ENCODE measurements around the gene CHI3L1. TPM values are rescaled to one million over a fixed set of nuclear protein-coding genes. Genes with fewer than 3 reads are reported as not detected.

The CHI3L1 gene
- total and polyA plus RNA-seq, 11 donors: 0.15 to 27.1 (median 1.3) TPM; not detected in 1

GRCh38 chr1:203219171-203219570 is 32.7 kb upstream of the CHI3L1 start:
- TF ChIP-seq POLR2A (IDR thresholded peaks at IDR 0.05) (no peak), CTCF (IDR thresholded peaks at IDR 0.05) (no peak)
- Histone ChIP-seq H3K36me3 (no peaks in the 10 kb centered on the region), H3K4me3 (no peak overlapping the region), H3K9me3 (no peaks in the 10 kb centered on the region), H3K4me1 (peaks cover 0 to 4% (median 0%) of the 10 kb centered on the region in 12 donors), H3K27ac (no peak overlapping the region), H3K27me3 (peaks cover 0 to 15% (median 0%) of the 10 kb centered on the region in 9 donors)
- WGBS, 4 donors: 73 to 86% (median 79%) methylated on average over 1 of the region's 1 CpG
- ATAC-seq (no peak), DNase-seq (no peak)
- intact Hi-C loops (cut with DNase I): loop anchor here in 2 of 10 donors (5.0 kb wide), 2 partner anchors 47 to 102 kb away; no protein-coding TSS in a partner anchor

- DNase-seq (no peak), ATAC-seq (no peak)
- H3K27me3 ChIP-seq: peaks cover 0 to 9% (median 0%) of the 10 kb centered on the region in 9 donors
- intact Hi-C loops (cut with DNase I): loop anchor here in 7 of 10 donors (2.0 to 5.0 kb wide), 5 partner anchors 45 to 179 kb away; no protein-coding TSS in a partner anchor
- H3K27ac ChIP-seq: no peak overlapping the region
- H3K9me3 ChIP-seq: no peaks in the 10 kb centered on the region
- H3K36me3 ChIP-seq: no peaks in the 10 kb centered on the region
- TF ChIP-seq POLR2A (IDR thresholded peaks at IDR 0.05): no peak
- no peak for TF ChIP-seq CTCF (IDR thresholded peaks at IDR 0.05)
- 55 to 85% (median 71%) methylated on average over 7 of the region's 7 CpGs for WGBS, 4 donors
- no peak overlapping the region for H3K4me3 ChIP-seq
- H3K4me1 ChIP-seq: peaks cover 0 to 4% (median 0%) of the 10 kb centered on the region in 12 donors
Measured at GRCh38 chr1:203217668-203218067, 31.2 kb upstream of the CHI3L1 start.

DNA sequence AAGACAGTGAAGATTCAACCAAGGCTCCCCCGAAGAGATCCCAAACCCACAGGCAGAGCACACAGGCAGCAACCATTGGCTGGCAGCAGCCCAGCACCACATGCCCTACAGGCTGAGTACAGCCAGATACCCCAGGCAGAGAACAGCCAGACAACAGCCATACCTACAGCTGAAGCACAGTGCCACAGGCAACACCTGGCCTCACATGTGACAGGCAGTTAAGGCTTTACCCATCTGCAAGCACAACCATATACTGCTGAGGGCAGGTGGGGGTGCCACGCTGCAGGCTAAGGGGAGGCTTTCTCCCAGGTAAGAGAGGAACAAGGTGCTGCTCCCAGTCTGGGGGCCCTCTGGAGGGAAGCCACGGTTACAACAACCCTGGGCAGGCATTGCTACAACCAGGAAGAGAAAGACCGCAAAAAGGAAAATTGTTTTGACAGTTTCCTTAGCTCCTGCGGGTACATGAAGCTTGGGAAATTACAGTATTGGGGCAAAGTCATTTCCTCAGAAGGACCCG is 30.7 kb upstream of the CHI3L1 start:
- Histone ChIP-seq H3K4me3 (no peak overlapping the region), H3K36me3 (no peaks in the 10 kb centered on the region), H3K27ac (no peak overlapping the region), H3K9me3 (no peaks in the 10 kb centered on the region), H3K4me1 (peaks cover 0 to 4% (median 0%) of the 10 kb centered on the region in 12 donors), H3K27me3 (peaks cover 0 to 9% (median 0%) of the 10 kb centered on the region in 9 donors)
- ATAC-seq (no peak), DNase-seq (no peak)
- TF ChIP-seq CTCF (IDR thresholded peaks at IDR 0.05) (no peak), POLR2A (IDR thresholded peaks at IDR 0.05) (no peak)
- WGBS, 4 donors: 56 to 65% (median 62%) methylated on average over 6 of the region's 6 CpGs
- intact Hi-C loops (cut with DNase I): loop anchor here in 7 of 10 donors (2.0 to 5.0 kb wide), 5 partner anchors 45 to 178 kb away; no protein-coding TSS in a partner anchor

DNA sequence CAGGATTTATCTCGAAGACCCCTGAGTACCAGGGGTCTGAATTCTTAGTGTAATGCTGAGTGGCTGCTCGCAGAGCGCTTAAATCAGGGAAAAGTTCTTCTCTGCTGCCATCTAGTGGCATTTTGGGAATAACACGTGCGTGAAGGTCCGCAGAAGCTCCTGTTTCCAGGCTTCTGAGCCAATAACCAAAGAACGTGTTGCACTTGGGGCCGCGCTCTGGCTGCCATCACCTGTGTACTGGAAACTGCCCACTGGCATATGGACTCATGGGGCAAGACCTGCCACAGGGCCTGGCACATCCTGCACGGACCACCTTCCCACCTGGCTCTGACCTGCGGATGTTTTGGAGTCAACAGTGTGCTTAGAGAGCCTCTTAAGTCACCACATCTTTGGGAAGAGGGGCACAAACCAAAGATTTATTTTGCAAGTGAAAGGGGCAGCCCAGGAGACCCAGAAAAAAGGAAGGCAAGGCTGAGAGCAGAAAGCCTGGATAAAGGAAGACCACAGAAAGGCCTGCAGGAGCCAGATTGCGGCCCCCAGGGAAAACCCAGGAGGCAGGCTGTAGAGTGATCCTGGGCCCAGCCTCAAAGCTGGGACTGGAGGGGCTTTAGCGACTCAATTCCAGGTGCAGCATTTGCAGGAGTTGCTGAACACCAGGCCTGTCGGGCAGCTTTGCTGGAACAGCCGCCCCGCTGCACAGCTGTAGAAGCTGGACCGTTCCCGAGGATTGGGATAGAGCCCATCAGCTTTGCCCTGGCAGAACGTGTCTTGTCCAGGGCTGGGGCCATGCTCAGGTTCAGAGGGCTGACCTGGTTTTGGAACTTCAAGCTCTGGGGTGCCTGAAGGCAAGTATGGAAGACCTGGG is 30.0 kb upstream of the CHI3L1 start:
- DNase-seq: peak in 3 of 5 donors; percentile 42 to 58 (median 49)
- Histone ChIP-seq H3K9me3 (no peaks in the 10 kb centered on the region), H3K27me3 (peaks cover 0 to 9% (median 0%) of the 10 kb centered on the region in 9 donors), H3K4me3 (no peak overlapping the region), H3K4me1 (peaks cover 0 to 4% (median 0%) of the 10 kb centered on the region in 12 donors), H3K36me3 (no peaks in the 10 kb centered on the region), H3K27ac (no peak overlapping the region)
- TF ChIP-seq POLR2A (IDR thresholded peaks at IDR 0.05): no peak
- peak; percentile 69 to 88 (median 82) for TF ChIP-seq CTCF (IDR thresholded peaks at IDR 0.05)
- WGBS, 4 donors: 33 to 35% (median 33%) methylated on average over 18 to 19 of the region's 19 CpGs
- peak; percentile 40 to 88 (median 64) for ATAC-seq
- intact Hi-C loops (cut with DNase I): loop anchor here (1.0 to 5.0 kb wide), 9 partner anchors 44 to 178 kb away; no protein-coding TSS in a partner anchor
